GM21367 (cell line): ENCODE results near the gene SRBD1.
"Not testable (repeated sequence)": the region's sequence is repeated elsewhere in the genome, so short reads cannot be mapped to it uniquely, and the experiment has no call there.

Experiments
- ATAC-seq: cut with Tn5 transposase; IDR thresholded peaks from one replicate; pipeline ENCODE4 v1.9.1; 2021; ENCODE audit not compliant: unreplicated experiment

Gene SRBD1

GRCh38 chr2:45435316-45435715 lies 175.8 kb downstream of the SRBD1 start:
- no peak for ATAC-seq

GRCh38 chr2:45433363-45433762 lies 177.7 kb downstream of the SRBD1 start:
- no peak for ATAC-seq

DNA sequence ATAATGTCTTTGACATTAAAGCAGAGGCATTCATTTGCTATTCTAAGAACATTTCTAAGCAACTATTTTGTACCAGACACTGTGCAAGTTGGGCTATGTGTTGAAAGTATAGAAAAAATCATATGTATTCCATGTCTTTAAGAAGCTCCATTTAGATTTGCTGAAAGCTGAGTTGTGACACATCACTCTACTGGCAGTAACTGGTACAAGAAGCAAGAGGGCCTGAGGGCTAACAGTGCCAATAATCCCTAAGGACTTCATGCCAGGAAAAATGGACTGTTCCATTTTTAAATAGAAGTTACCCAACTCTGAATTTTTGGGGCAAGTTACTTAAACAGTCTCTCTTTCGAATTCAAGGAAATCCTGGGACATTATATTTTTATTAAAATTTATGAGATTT lies 178.7 kb downstream of the SRBD1 start:
- no peak for ATAC-seq

GRCh38 chr2:45426025-45426424 lies 185.0 kb downstream of the SRBD1 start:
- not testable (repeated sequence) for ATAC-seq

DNA sequence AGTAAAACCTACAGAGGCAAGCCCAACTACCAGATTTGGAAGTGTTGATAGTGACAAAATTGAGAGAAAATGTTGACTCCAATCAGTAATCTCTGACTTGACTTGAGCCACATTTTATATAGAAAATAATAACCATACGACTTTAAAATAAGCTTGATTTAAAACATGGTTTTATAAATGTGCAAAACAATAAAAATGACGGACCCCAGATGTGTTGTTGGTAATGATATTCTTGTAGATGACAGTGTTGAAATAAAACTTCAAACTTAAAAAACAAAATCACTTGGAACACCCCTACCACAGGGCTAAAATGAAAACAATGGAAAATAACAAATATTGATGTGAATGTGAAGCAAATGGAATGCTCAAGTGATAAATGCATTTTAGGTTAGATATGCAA lies 188.1 kb downstream of the SRBD1 start:
- no peak for ATAC-seq

DNA sequence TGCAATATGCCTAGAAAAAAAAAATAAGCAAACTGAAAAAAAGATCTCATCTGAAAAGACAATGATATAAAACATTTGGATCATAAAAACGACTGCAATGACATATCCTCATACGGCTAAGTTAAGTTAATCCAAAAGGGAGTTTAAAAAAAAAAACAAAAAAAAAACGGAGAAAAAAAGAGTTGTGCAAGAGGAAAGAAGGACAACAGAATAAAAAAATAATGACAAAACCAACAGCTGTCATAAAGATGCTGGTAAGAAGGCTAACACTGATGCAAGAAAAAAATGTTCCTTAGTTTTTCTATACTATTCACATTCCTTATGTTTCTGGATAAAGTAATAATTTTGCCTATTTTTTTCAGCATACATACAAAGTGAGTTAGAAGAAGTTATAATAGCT lies 192.5 kb downstream of the SRBD1 start:
- no peak for ATAC-seq

DNA sequence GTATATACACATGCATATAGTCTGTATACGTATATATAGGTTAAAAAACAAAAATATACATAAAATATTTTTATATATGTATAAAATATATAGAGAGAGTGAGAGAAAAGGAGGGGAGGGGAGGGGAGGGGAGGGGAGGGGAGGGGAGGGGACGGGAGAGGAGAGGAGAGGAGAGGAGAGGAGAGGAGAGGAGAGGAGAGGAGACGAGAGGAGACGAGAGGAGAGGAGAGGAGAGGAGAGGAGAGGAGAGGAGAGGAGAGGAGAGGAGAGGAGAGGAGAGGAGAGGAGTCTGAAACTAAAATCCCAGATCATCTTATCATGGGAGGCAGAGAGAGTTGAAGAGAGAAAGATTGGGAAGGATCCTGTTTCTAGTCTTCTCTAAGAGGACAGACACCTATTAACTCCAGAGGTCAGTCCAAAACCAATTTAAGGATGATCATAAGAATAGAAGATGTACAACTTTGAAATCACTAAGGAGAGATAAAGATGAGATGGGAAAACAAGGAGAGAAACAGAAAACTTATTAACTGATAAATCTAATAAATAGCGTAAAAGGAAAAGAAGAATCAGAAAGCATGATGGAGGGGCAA lies 195.4 kb downstream of the SRBD1 start:
- no peak for ATAC-seq

GRCh38 chr2:45412754-45413379 lies 198.2 kb downstream of the SRBD1 start:
- no peak for ATAC-seq

DNA sequence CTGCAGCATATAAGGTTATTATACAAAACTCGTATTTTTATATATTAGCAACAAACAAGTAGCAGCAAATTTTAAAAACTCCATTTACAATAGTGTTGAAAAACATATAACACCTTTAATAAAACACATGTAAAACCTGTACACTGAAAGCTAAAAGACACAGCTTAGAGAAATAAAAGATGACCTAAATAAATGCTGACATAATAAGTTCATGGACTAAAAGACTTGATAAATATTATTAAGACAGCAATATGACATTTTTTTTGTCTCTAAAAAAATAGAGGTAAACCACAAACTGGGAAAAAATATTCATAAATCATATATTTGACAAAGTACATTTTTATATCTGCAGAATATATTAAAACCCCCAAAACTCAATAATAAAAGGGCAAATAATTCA lies 201.4 kb downstream of the SRBD1 start:
- ATAC-seq, result no peak

GRCh38 chr2:45406621-45407020 lies 204.4 kb downstream of the SRBD1 start:
- ATAC-seq, result no peak

GRCh38 chr2:45404807-45405297 lies 206.2 kb downstream of the SRBD1 start:
- ATAC-seq, result no peak

- ATAC-seq, result no peak
These were observed 208.0 kb downstream of the SRBD1 start for GRCh38 chr2:45403036-45403435.

GRCh38 chr2:45401431-45401922 lies 209.6 kb downstream of the SRBD1 start:
- no peak for ATAC-seq

- no peak for ATAC-seq
These were observed 211.9 kb downstream of the SRBD1 start for GRCh38 chr2:45399040-45399784.

DNA sequence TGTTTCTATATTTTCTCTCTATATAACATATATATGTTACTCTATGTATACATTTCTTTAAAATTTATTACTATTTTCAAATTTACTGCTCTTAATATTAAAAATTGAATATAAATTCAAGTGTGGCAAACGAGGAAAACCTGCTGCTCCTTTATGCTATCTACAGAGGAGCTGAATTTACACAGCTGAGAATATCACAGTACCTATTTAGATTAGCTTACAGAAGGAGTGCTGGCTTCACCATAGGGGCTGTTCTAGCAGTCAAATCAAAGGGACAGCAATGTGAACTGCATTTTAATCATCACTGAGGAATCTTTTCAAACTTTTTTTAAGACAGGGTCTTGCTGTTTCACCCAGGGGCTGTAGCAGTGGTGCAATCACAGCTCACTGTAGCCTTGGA lies 213.8 kb downstream of the SRBD1 start:
- no peak for ATAC-seq

DNA sequence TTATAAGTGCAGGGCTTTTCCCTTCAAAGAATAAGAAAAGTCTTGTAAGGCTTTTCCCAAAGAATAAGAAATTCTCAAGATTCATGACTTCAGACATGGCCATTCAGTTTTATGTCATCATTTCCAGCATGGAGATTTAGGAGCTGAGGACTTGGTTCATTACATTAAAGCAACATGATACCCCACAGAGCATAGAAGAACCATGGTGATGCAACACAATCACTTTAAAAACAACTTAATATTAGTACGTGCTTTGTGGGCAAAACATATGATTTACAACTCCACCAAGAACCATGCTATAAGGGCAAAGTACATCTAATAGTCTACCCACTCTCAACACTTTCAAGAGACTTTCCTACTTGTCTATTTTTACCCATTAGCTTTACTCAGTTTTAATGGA lies 214.4 kb downstream of the SRBD1 start:
- no peak for ATAC-seq

GRCh38 chr2:45394842-45395241 lies 216.2 kb downstream of the SRBD1 start:
- ATAC-seq, result no peak

DNA sequence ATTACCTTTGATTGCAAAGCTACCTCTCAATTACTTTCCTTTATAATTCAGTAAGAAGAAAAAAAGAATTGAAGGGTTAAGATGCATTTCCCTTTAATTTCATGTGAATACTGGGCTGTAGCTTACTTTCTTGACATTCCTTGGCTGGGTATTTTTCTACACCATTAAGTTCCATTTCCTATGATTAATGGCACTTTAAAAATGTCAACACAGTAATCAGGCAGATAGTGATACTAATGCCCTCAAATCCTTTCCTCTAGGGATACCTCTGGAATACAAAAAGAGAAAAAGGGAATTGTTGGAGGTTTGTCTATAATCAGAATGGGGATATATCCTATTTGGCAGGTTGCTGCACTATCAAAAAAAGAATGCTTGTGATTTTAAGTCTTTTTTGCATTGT lies 216.9 kb downstream of the SRBD1 start:
- no peak for ATAC-seq

DNA sequence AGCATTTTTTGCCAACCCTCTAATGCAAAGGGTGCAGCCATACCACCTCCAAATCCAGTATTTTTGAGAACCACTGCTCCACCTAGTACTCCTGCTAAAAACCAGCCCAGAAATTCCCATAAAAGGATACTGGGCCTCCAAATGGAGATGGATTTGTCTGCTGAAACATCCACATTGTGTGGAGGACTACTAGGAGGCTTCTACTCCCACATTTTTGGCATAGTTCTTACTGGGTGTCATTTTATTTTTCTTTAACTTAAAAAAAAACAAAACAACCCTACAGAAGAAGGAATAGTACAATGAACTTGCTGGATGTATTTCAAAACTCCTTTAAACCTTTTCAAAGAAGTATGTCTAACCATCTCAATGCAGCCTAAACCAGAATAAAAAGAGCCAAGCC lies 219.2 kb downstream of the SRBD1 start:
- ATAC-seq, result no peak

- ATAC-seq, result no peak
These were observed 220.2 kb downstream of the SRBD1 start for GRCh38 chr2:45390861-45391260.

- no peak for ATAC-seq
These were observed 220.6 kb downstream of the SRBD1 start for GRCh38 chr2:45390441-45390840.

- ATAC-seq, result no peak
These were observed 222.4 kb downstream of the SRBD1 start for GRCh38 chr2:45388541-45389100.
